ENCODE results near the gene BOLL. TPM values are rescaled to one million over a fixed set of nuclear protein-coding genes. Genes with fewer than 3 reads are reported as not detected.

BOLL gene
- total RNA-seq, 1 donor from 2014 or later: not detected

GRCh38 chr2:197803033-197803444, 17.9 kb upstream of the BOLL start:
- no peak overlapping the region for H3K27ac ChIP-seq
- intact Hi-C loops (cut with DNase I): loop anchor here (5.0 kb wide), 1 partner anchor 324 kb away; no protein-coding TSS in a partner anchor
- no peak overlapping the region for H3K4me3 ChIP-seq
- no peaks in the 10 kb centered on the region for H3K27me3 ChIP-seq
- TF ChIP-seq POLR2AphosphoS5 (IDR thresholded peaks at IDR 0.05; ENCODE audit: insufficient read depth in 1 of 2, low read depth in 1 of 2): no peak
- peak in 2 of 3 experiments; percentile 45 to 67 for TF ChIP-seq CTCF (IDR thresholded peaks at IDR 0.05)
- no peak for TF ChIP-seq POLR2A (IDR thresholded peaks at IDR 0.05)
- H3K4me1 ChIP-seq: peaks cover 11% of the 10 kb centered on the region
- H3K36me3 ChIP-seq: no peaks in the 10 kb centered on the region
- no peak for DNase-seq (ENCODE audit: extremely low spot score in 2 of 2)
- H3K9me3 ChIP-seq: no peaks in the 10 kb centered on the region

- H3K4me3 ChIP-seq: no peak overlapping the region
- H3K4me1 ChIP-seq: peaks cover 11% of the 10 kb centered on the region
- no peak for DNase-seq (ENCODE audit: extremely low spot score in 2 of 2)
- H3K27me3 ChIP-seq: no peaks in the 10 kb centered on the region
- intact Hi-C loops (cut with DNase I): loop anchor here (2.0 to 5.0 kb wide), 2 partner anchors 326 to 496 kb away; no protein-coding TSS in a partner anchor
- TF ChIP-seq POLR2A (IDR thresholded peaks at IDR 0.05) (no peak), CTCF (IDR thresholded peaks at IDR 0.05) (no peak), POLR2AphosphoS5 (IDR thresholded peaks at IDR 0.05; ENCODE audit: insufficient read depth in 1 of 2, low read depth in 1 of 2) (no peak)
- no peak overlapping the region for H3K27ac ChIP-seq
- H3K36me3 ChIP-seq: no peaks in the 10 kb centered on the region
- no peaks in the 10 kb centered on the region for H3K9me3 ChIP-seq
Observed at GRCh38 chr2:197801033-197801432, 15.9 kb upstream of the BOLL start.

GRCh38 chr2:197800091-197800490, 15.0 kb upstream of the BOLL start:
- no peaks in the 10 kb centered on the region for H3K36me3 ChIP-seq
- no peaks in the 10 kb centered on the region for H3K9me3 ChIP-seq
- intact Hi-C loops (cut with DNase I): loop anchor here (2.0 to 5.0 kb wide), 2 partner anchors 327 to 497 kb away; no protein-coding TSS in a partner anchor
- peaks cover 11% of the 10 kb centered on the region for H3K4me1 ChIP-seq
- H3K27me3 ChIP-seq: no peaks in the 10 kb centered on the region
- H3K4me3 ChIP-seq: no peak overlapping the region
- no peak overlapping the region for H3K27ac ChIP-seq
- DNase-seq (ENCODE audit: extremely low spot score in 2 of 2): no peak
- TF ChIP-seq POLR2AphosphoS5 (IDR thresholded peaks at IDR 0.05; ENCODE audit: insufficient read depth in 1 of 2, low read depth in 1 of 2) (no peak), POLR2A (IDR thresholded peaks at IDR 0.05) (no peak), CTCF (IDR thresholded peaks at IDR 0.05) (no peak)

GRCh38 chr2:197799068-197799467, 13.9 kb upstream of the BOLL start:
- Histone ChIP-seq H3K9me3 (no peaks in the 10 kb centered on the region), H3K4me1 (peaks cover 9% of the 10 kb centered on the region), H3K36me3 (no peaks in the 10 kb centered on the region), H3K4me3 (no peak overlapping the region), H3K27ac (no peak overlapping the region), H3K27me3 (no peaks in the 10 kb centered on the region)
- intact Hi-C loops (cut with DNase I): no loop called here
- TF ChIP-seq POLR2A (IDR thresholded peaks at IDR 0.05) (no peak), POLR2AphosphoS5 (IDR thresholded peaks at IDR 0.05; ENCODE audit: insufficient read depth in 1 of 2, low read depth in 1 of 2) (no peak), CTCF (IDR thresholded peaks at IDR 0.05) (no peak)
- DNase-seq (ENCODE audit: extremely low spot score in 2 of 2): no peak

GRCh38 chr2:197798187-197798586, 13.1 kb upstream of the BOLL start:
- H3K27ac ChIP-seq: no peak overlapping the region
- no peaks in the 10 kb centered on the region for H3K36me3 ChIP-seq
- intact Hi-C loops (cut with DNase I): no loop called here
- H3K27me3 ChIP-seq: no peaks in the 10 kb centered on the region
- no peak for TF ChIP-seq POLR2A (IDR thresholded peaks at IDR 0.05)
- TF ChIP-seq CTCF (IDR thresholded peaks at IDR 0.05): no peak
- TF ChIP-seq POLR2AphosphoS5 (IDR thresholded peaks at IDR 0.05; ENCODE audit: insufficient read depth in 1 of 2, low read depth in 1 of 2): no peak
- H3K4me3 ChIP-seq: no peak overlapping the region
- DNase-seq (ENCODE audit: extremely low spot score in 2 of 2): no peak
- no peaks in the 10 kb centered on the region for H3K9me3 ChIP-seq
- H3K4me1 ChIP-seq: peaks cover under 1% of the 10 kb centered on the region

Data from vagina (tissue), 2 donors.